Measurements from ENCODE around the gene GRIN2A.

Gene GRIN2A

GRCh38 chr16:10013364-10013763, 168.9 kb downstream of the GRIN2A start:
- WGBS (ENCODE audit: insufficient coverage), result 79% methylated on average over 4 of the region's 4 CpGs
- H3K27me3 ChIP-seq (replicated peaks in 2 of 5; ENCODE audit: control insufficient read depth in 4 of 5, insufficient read depth in 5 of 5, low read length in 4 of 5), result peaks cover 0 to 3% (median 0%) of the 10 kb centered on the region in 5 experiments

DNA sequence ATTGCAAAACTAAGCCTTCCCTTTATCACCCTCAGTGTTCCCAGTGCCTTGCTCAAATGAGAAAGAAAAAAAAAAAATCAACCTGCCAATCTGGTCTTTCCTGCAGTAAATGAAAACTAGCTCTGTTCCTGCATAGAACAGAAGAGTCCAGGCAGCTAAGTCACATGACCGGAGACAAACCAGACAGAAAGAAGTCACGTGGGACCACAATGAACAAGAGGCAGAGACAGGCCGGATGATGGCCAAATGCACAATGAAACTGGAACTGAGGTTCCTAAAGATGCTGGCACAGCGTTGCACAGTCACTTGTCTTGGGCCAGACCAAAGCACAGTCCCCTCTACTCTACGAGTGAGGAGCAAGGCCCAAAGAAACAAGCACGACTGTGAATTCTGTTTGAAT, 172.5 kb downstream of the GRIN2A start:
- WGBS (ENCODE audit: insufficient coverage), result 87% methylated on average over 6 of the region's 6 CpGs

More at GRCh38 chr16:10013364-10013763, 168.9 kb downstream of the GRIN2A start:
- no peak overlapping the region for H3K4me3 ChIP-seq (ENCODE audit: control insufficient read depth in 1 of 7, extremely low read depth in 1 of 7, insufficient read depth in 4 of 7, low read depth in 2 of 7, low read length in 6 of 7)
- no peak for DNase-seq
- peaks cover 0 to 2% (median 0%) of the 10 kb centered on the region in 4 experiments for H3K4me1 ChIP-seq (ENCODE audit: control extremely low read depth in 1 of 4, control insufficient read depth in 4 of 4, insufficient read depth in 4 of 4, low read length in 3 of 4)
- no peak overlapping the region for H3K27ac ChIP-seq (ENCODE audit: insufficient read depth in 1 of 2, low read depth in 1 of 2, low read length in 2 of 2, poor library complexity in 1 of 2, severe bottlenecking in 2 of 2)
- ChIA-PET CTCF (no interaction called here), POLR2A (no interaction called here)
- no peaks in the 10 kb centered on the region for H3K36me3 ChIP-seq (ENCODE audit: control insufficient read depth in 4 of 4, insufficient read depth in 4 of 4, low read length in 3 of 4)
- H3K9me3 ChIP-seq (ENCODE audit: control extremely low read depth in 1 of 5, control insufficient read depth in 4 of 5, insufficient read depth in 2 of 5, low read depth in 1 of 5, low read length in 4 of 5), result no peaks in the 10 kb centered on the region

GRCh38 chr16:10003486-10003885, 178.7 kb downstream of the GRIN2A start:
- Histone ChIP-seq H3K4me3 (ENCODE audit: control insufficient read depth in 1 of 7, extremely low read depth in 1 of 7, insufficient read depth in 4 of 7, low read depth in 2 of 7, low read length in 6 of 7) (no peak overlapping the region), H3K36me3 (ENCODE audit: control insufficient read depth in 4 of 4, insufficient read depth in 4 of 4, low read length in 3 of 4) (no peaks in the 10 kb centered on the region), H3K27ac (ENCODE audit: insufficient read depth in 1 of 2, low read depth in 1 of 2, low read length in 2 of 2, poor library complexity in 1 of 2, severe bottlenecking in 2 of 2) (no peak overlapping the region), H3K9me3 (ENCODE audit: control extremely low read depth in 1 of 5, control insufficient read depth in 4 of 5, insufficient read depth in 2 of 5, low read depth in 1 of 5, low read length in 4 of 5) (no peaks in the 10 kb centered on the region), H3K4me1 (ENCODE audit: control extremely low read depth in 1 of 4, control insufficient read depth in 4 of 4, insufficient read depth in 4 of 4, low read length in 3 of 4) (no peaks in the 10 kb centered on the region), H3K27me3 (replicated peaks in 2 of 5; ENCODE audit: control insufficient read depth in 4 of 5, insufficient read depth in 5 of 5, low read length in 4 of 5) (no peaks in the 10 kb centered on the region)
- WGBS (ENCODE audit: insufficient coverage), result 100% methylated on average over 2 of the region's 2 CpGs
- CTCF ChIA-PET, result no interaction called here
- no peak for DNase-seq
- POLR2A ChIA-PET, result no interaction called here

More for the DNA sequence above, 172.5 kb downstream of the GRIN2A start:
- H3K9me3 ChIP-seq (ENCODE audit: control extremely low read depth in 1 of 5, control insufficient read depth in 4 of 5, insufficient read depth in 2 of 5, low read depth in 1 of 5, low read length in 4 of 5), result no peaks in the 10 kb centered on the region
- peaks cover 0 to 3% (median 0%) of the 10 kb centered on the region in 5 experiments for H3K27me3 ChIP-seq (replicated peaks in 2 of 5; ENCODE audit: control insufficient read depth in 4 of 5, insufficient read depth in 5 of 5, low read length in 4 of 5)
- H3K36me3 ChIP-seq (ENCODE audit: control insufficient read depth in 4 of 4, insufficient read depth in 4 of 4, low read length in 3 of 4), result no peaks in the 10 kb centered on the region
- CTCF ChIA-PET, result interaction anchor here (0.6 kb wide), 1 partner anchor 147 kb away, joined by 3 read pairs; no protein-coding TSS in a partner anchor
- no peak overlapping the region for H3K27ac ChIP-seq (ENCODE audit: insufficient read depth in 1 of 2, low read depth in 1 of 2, low read length in 2 of 2, poor library complexity in 1 of 2, severe bottlenecking in 2 of 2)
- H3K4me3 ChIP-seq (ENCODE audit: control insufficient read depth in 1 of 7, extremely low read depth in 1 of 7, insufficient read depth in 4 of 7, low read depth in 2 of 7, low read length in 6 of 7), result no peak overlapping the region
- peaks cover 0 to 2% (median 0%) of the 10 kb centered on the region in 4 experiments for H3K4me1 ChIP-seq (ENCODE audit: control extremely low read depth in 1 of 4, control insufficient read depth in 4 of 4, insufficient read depth in 4 of 4, low read length in 3 of 4)
- POLR2A ChIA-PET, result no interaction called here
- no peak for DNase-seq

DNA sequence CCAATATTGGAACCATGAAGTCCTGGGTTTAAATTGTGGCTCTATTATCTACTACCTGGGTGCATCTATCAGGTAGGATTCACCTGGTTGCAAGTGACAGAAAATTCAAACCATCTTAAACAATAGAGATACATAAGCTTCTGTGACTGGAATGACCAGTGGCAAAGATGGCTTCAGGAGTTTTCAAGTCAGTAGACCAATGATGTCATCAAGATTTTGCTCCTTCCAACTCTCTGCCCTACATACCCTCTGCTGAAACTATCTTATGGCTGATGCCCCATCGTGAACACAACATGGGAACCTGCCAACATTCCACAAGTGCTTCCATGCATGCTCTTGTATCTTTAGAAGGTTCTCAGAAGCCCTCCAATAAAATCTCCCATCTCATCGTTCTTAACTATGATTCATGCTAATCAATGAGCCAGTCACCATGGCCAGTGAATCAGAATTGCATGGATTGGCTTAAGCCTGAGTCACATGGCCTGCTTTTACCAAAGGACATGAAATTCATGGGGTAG, 180.9 kb downstream of the GRIN2A start:
- ChIA-PET CTCF (no interaction called here), POLR2A (no interaction called here)
- Histone ChIP-seq H3K36me3 (ENCODE audit: control insufficient read depth in 4 of 4, insufficient read depth in 4 of 4, low read length in 3 of 4) (no peaks in the 10 kb centered on the region), H3K27me3 (replicated peaks in 2 of 5; ENCODE audit: control insufficient read depth in 4 of 5, insufficient read depth in 5 of 5, low read length in 4 of 5) (no peaks in the 10 kb centered on the region), H3K4me3 (ENCODE audit: control insufficient read depth in 1 of 7, extremely low read depth in 1 of 7, insufficient read depth in 4 of 7, low read depth in 2 of 7, low read length in 6 of 7) (no peak overlapping the region), H3K9me3 (ENCODE audit: control extremely low read depth in 1 of 5, control insufficient read depth in 4 of 5, insufficient read depth in 2 of 5, low read depth in 1 of 5, low read length in 4 of 5) (no peaks in the 10 kb centered on the region), H3K4me1 (ENCODE audit: control extremely low read depth in 1 of 4, control insufficient read depth in 4 of 4, insufficient read depth in 4 of 4, low read length in 3 of 4) (no peaks in the 10 kb centered on the region), H3K27ac (ENCODE audit: insufficient read depth in 1 of 2, low read depth in 1 of 2, low read length in 2 of 2, poor library complexity in 1 of 2, severe bottlenecking in 2 of 2) (no peak overlapping the region)
- 92% methylated on average over 2 of the region's 2 CpGs for WGBS (ENCODE audit: insufficient coverage)
- no peak for DNase-seq

DNA sequence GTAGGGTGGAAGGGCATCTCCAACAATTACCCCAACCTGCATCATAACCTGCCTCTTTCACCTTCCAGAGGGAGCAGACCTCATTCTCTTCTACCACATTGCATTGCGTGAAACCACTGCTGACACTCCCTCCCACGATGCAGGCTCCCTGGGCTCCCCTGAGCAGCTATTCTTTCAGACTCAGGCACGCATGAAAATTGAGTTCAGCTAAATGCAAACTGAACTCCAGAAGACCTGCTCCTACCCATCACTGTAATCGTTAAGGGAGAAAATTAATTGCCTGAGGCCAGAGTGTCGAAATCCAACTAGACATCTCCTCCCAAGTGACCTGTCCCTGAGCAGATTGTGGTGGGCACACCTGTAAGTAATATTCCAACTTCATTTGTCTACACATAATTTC, 186.0 kb downstream of the GRIN2A start:
- Histone ChIP-seq H3K9me3 (ENCODE audit: control extremely low read depth in 1 of 5, control insufficient read depth in 4 of 5, insufficient read depth in 2 of 5, low read depth in 1 of 5, low read length in 4 of 5) (no peaks in the 10 kb centered on the region), H3K4me1 (ENCODE audit: control extremely low read depth in 1 of 4, control insufficient read depth in 4 of 4, insufficient read depth in 4 of 4, low read length in 3 of 4) (no peaks in the 10 kb centered on the region), H3K27me3 (replicated peaks in 2 of 5; ENCODE audit: control insufficient read depth in 4 of 5, insufficient read depth in 5 of 5, low read length in 4 of 5) (no peaks in the 10 kb centered on the region), H3K27ac (ENCODE audit: insufficient read depth in 1 of 2, low read depth in 1 of 2, low read length in 2 of 2, poor library complexity in 1 of 2, severe bottlenecking in 2 of 2) (no peak overlapping the region), H3K4me3 (ENCODE audit: control insufficient read depth in 1 of 7, extremely low read depth in 1 of 7, insufficient read depth in 4 of 7, low read depth in 2 of 7, low read length in 6 of 7) (no peak overlapping the region), H3K36me3 (ENCODE audit: control insufficient read depth in 4 of 4, insufficient read depth in 4 of 4, low read length in 3 of 4) (no peaks in the 10 kb centered on the region)
- 85% methylated on average over 2 of the region's 5 CpGs for WGBS (ENCODE audit: insufficient coverage)
- ChIA-PET CTCF (no interaction called here), POLR2A (no interaction called here)
- no peak for DNase-seq

GRCh38 chr16:9992441-9992840, 189.8 kb downstream of the GRIN2A start:
- Histone ChIP-seq H3K27me3 (replicated peaks in 2 of 5; ENCODE audit: control insufficient read depth in 4 of 5, insufficient read depth in 5 of 5, low read length in 4 of 5) (no peaks in the 10 kb centered on the region), H3K9me3 (ENCODE audit: control extremely low read depth in 1 of 5, control insufficient read depth in 4 of 5, insufficient read depth in 2 of 5, low read depth in 1 of 5, low read length in 4 of 5) (no peaks in the 10 kb centered on the region), H3K36me3 (ENCODE audit: control insufficient read depth in 4 of 4, insufficient read depth in 4 of 4, low read length in 3 of 4) (no peaks in the 10 kb centered on the region), H3K27ac (ENCODE audit: insufficient read depth in 1 of 2, low read depth in 1 of 2, low read length in 2 of 2, poor library complexity in 1 of 2, severe bottlenecking in 2 of 2) (no peak overlapping the region), H3K4me3 (ENCODE audit: control insufficient read depth in 1 of 7, extremely low read depth in 1 of 7, insufficient read depth in 4 of 7, low read depth in 2 of 7, low read length in 6 of 7) (no peak overlapping the region), H3K4me1 (ENCODE audit: control extremely low read depth in 1 of 4, control insufficient read depth in 4 of 4, insufficient read depth in 4 of 4, low read length in 3 of 4) (no peaks in the 10 kb centered on the region)
- 98% methylated on average over 7 of the region's 7 CpGs for WGBS (ENCODE audit: insufficient coverage)
- ChIA-PET POLR2A (no interaction called here), CTCF (no interaction called here)
- no peak for DNase-seq

DNA sequence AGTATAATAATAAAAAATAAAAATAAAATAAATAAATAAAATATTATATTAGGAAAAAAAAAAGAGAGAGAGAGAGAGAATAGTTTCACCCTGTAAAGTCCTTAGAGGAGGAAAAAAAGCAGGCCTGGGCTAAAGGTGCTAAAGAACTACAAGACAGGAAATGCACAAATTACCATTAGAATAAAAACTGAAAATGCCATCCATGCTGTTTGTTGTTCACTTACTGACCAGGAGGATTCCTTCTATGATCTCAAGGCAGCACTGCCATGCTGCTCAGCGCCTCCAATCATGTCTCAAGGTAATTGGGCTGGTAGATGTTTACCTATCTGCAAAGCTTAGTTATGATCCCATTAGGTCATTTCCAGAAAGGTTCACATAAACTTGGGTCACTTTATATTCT, 201.2 kb downstream of the GRIN2A start:
- H3K27me3 ChIP-seq (replicated peaks in 2 of 5; ENCODE audit: control insufficient read depth in 4 of 5, insufficient read depth in 5 of 5, low read length in 4 of 5), result no peaks in the 10 kb centered on the region
- ChIA-PET POLR2A (no interaction called here), CTCF (no interaction called here)
- H3K36me3 ChIP-seq (ENCODE audit: control insufficient read depth in 4 of 4, insufficient read depth in 4 of 4, low read length in 3 of 4), result no peaks in the 10 kb centered on the region
- DNase-seq, result no peak
- H3K4me1 ChIP-seq (ENCODE audit: control extremely low read depth in 1 of 4, control insufficient read depth in 4 of 4, insufficient read depth in 4 of 4, low read length in 3 of 4), result no peaks in the 10 kb centered on the region
- no peak overlapping the region for H3K27ac ChIP-seq (ENCODE audit: insufficient read depth in 1 of 2, low read depth in 1 of 2, low read length in 2 of 2, poor library complexity in 1 of 2, severe bottlenecking in 2 of 2)
- WGBS (ENCODE audit: insufficient coverage), result no CpG with 5 or more reads among the region's 1 CpG
- peaks cover 0 to 3% (median 0%) of the 10 kb centered on the region in 5 experiments for H3K9me3 ChIP-seq (ENCODE audit: control extremely low read depth in 1 of 5, control insufficient read depth in 4 of 5, insufficient read depth in 2 of 5, low read depth in 1 of 5, low read length in 4 of 5)
- H3K4me3 ChIP-seq (ENCODE audit: control insufficient read depth in 1 of 7, extremely low read depth in 1 of 7, insufficient read depth in 4 of 7, low read depth in 2 of 7, low read length in 6 of 7), result no peak overlapping the region

Data from common myeloid progenitor, CD34-positive (primary cell).